BE2C (cell line): Measurements from ENCODE around the gene MOCS2.
A peak's percentile ranks its signal among the peaks of the same experiment; 100 is the strongest.

Source experiments
- DNase-seq: peaks from one replicate; pipeline ENCODE4 v3.0.0-alpha.2; 2020
- H3K27me3 ChIP-seq: fragments of 250-450 bp; sonication (Bioruptor Pico); 2 replicates; pipeline ENCODE4 v1.5.1; 2020; ENCODE audit warnings: mild to moderate bottlenecking
- H3K36me3 ChIP-seq: fragments of 250-450 bp; sonication (Bioruptor Pico); 2 replicates; pipeline ENCODE4 v1.5.1; 2020; ENCODE audit warnings: mild to moderate bottlenecking
- H3K4me1 ChIP-seq: fragments of 250-450 bp; sonication (Bioruptor Pico); 2 replicates; pipeline ENCODE4 v1.5.1; 2020
- H3K4me3 ChIP-seq: 2 replicates; pipeline ENCODE4 v1.5.1; 2011; ENCODE audit warnings: low read depth, low read length
- H3K9me3 ChIP-seq: fragments of 250-450 bp; sonication (Bioruptor Pico); 2 replicates; pipeline ENCODE4 v1.5.1; 2020
- CTCF ChIP-seq: IDR thresholded peaks from 2 replicates; pipeline ENCODE4 v1.5.1; 2012; ENCODE audit warnings: mild to moderate bottlenecking, low read depth, low read length

The MOCS2 gene

GRCh38 chr5:53126521-53126920, 17.0 kb upstream of the MOCS2 start:
- DNase-seq = no peak
- H3K4me1 ChIP-seq = no peaks in the 10 kb centered on the region
- no peak overlapping the region for H3K4me3 ChIP-seq
- H3K9me3 ChIP-seq = no peaks in the 10 kb centered on the region
- no peaks in the 10 kb centered on the region; the same call in 1 of the 2 replicates for H3K27me3 ChIP-seq
- H3K36me3 ChIP-seq = no peaks in the 10 kb centered on the region
- no peak for TF ChIP-seq CTCF

GRCh38 chr5:53123702-53124101, 14.1 kb upstream of the MOCS2 start:
- Histone ChIP-seq H3K4me3 (no peak overlapping the region), H3K27me3 (peaks cover 5% of the 10 kb centered on the region; the same call in 1 of the 2 replicates), H3K36me3 (no peaks in the 10 kb centered on the region), H3K9me3 (no peaks in the 10 kb centered on the region), H3K4me1 (no peaks in the 10 kb centered on the region)
- TF ChIP-seq CTCF = no peak
- DNase-seq = no peak

- TF ChIP-seq CTCF = no peak
- no peak for DNase-seq
- Histone ChIP-seq H3K27me3 (peaks cover 9% of the 10 kb centered on the region), H3K4me1 (no peaks in the 10 kb centered on the region), H3K9me3 (no peaks in the 10 kb centered on the region), H3K4me3 (no peak overlapping the region), H3K36me3 (no peaks in the 10 kb centered on the region)
These were observed 10.6 kb upstream of the MOCS2 start for GRCh38 chr5:53120165-53120564.

GRCh38 chr5:53118879-53119278, 9.3 kb upstream of the MOCS2 start:
- TF ChIP-seq CTCF = no peak
- no peak for DNase-seq
- Histone ChIP-seq H3K36me3 (no peaks in the 10 kb centered on the region), H3K4me1 (no peaks in the 10 kb centered on the region), H3K4me3 (no peak overlapping the region), H3K9me3 (no peaks in the 10 kb centered on the region), H3K27me3 (peaks cover 9% of the 10 kb centered on the region)

- peaks cover 9% of the 10 kb centered on the region for H3K27me3 ChIP-seq
- DNase-seq = no peak
- no peak overlapping the region for H3K4me3 ChIP-seq
- H3K9me3 ChIP-seq = no peaks in the 10 kb centered on the region; the same call in 1 of the 2 replicates
- H3K36me3 ChIP-seq = no peaks in the 10 kb centered on the region
- TF ChIP-seq CTCF = no peak
- H3K4me1 ChIP-seq = no peaks in the 10 kb centered on the region
These were observed 7.0 kb upstream of the MOCS2 start for GRCh38 chr5:53116597-53116996.

DNA sequence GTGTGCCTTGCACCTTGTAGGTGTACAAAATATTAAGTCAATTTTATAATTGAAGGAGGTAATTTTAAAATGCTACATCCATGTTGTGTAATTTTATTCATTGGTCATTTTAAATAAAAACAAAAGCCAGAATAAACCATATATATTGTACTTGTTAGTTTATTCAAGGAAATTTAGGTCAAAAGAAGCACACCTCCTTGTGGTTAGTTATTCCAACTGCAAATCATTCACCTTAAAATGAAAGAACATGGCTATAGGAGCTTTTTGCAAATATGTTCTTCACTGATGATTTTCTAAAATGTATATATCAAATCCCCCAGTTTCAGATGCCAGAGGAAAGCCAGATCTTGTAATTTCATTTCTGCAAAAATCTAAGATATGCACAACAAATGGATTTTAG, 5.4 kb upstream of the MOCS2 start:
- no peaks in the 10 kb centered on the region for H3K36me3 ChIP-seq
- no peaks in the 10 kb centered on the region; the same call in 1 of the 2 replicates for H3K9me3 ChIP-seq
- peaks cover 9% of the 10 kb centered on the region for H3K27me3 ChIP-seq
- no peak for DNase-seq
- no peak overlapping the region for H3K4me3 ChIP-seq
- H3K4me1 ChIP-seq = no peaks in the 10 kb centered on the region; the same call in 1 of the 2 replicates
- peak; percentile 36; the same call in 1 of the 2 replicates for TF ChIP-seq CTCF
